ENCODE measurements around the gene TMEM234. TPM values are rescaled to one million over a fixed set of nuclear protein-coding genes. Genes with fewer than 3 reads are reported as not detected.

Gene TMEM234
- total RNA-seq, 4 donors from 2014 or later = 7.7 to 18.7 (median 12.6) TPM

DNA sequence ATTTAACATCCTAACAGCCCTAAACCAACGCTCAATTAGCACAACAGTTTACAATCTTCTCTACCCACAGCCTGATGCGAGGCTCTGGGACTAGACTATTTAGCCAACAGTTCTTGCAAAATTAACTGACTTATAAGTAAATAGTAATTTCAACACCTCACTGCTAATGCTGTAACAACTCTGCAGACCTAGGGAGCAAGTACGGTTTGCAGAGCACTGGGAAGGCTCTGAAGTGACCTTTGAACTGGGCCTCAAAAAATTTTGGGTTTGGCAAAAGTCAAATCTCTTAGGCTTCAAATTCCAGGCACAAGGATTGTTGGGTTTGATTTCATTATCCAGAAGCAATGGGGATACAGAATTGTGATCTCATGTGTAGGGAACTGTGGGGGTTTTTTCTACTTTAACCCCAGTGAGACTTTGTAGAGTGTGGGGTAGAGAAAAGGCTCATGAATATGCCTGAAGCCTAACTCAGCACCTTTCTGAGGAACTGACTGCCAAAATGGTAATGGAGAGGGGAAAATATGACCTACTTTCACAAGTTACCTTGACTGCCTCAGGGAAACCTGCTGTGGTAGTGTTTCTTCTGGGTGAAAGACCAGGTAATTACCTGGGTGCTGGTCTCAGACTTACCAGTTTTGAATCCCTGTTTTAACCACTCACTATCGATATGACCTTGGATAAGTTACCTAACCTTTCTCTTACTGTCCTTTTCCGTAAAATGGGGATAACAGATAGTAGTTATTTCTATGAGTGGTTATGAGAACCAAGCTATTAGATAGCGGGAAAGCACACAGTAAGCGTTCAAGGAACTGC lies 43.6 kb downstream of the TMEM234 start:
- peaks cover 41% of the 10 kb centered on the region for H3K4me1 ChIP-seq
- TF ChIP-seq, protein P1, sequence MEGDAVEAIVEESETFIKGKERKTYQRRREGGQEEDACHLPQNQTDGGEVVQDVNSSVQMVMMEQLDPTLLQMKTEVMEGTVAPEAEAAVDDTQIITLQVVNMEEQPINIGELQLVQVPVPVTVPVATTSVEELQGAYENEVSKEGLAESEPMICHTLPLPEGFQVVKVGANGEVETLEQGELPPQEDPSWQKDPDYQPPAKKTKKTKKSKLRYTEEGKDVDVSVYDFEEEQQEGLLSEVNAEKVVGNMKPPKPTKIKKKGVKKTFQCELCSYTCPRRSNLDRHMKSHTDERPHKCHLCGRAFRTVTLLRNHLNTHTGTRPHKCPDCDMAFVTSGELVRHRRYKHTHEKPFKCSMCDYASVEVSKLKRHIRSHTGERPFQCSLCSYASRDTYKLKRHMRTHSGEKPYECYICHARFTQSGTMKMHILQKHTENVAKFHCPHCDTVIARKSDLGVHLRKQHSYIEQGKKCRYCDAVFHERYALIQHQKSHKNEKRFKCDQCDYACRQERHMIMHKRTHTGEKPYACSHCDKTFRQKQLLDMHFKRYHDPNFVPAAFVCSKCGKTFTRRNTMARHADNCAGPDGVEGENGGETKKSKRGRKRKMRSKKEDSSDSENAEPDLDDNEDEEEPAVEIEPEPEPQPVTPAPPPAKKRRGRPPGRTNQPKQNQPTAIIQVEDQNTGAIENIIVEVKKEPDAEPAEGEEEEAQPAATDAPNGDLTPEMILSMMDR (IDR thresholded peaks at IDR 0.05) = no peak
- TF ChIP-seq POLR2A (IDR thresholded peaks at IDR 0.05) (no peak), EP300 (IDR thresholded peaks at IDR 0.05) (no peak), POLR2AphosphoS5 (IDR thresholded peaks at IDR 0.05) (no peak)
- WGBS = 79% methylated on average over 7 of the region's 7 CpGs
- H3K27me3 ChIP-seq = no peaks in the 10 kb centered on the region
- peak overlapping the region; percentile 77 for H3K4me3 ChIP-seq
- H3K36me3 ChIP-seq = peaks cover 7% of the 10 kb centered on the region
- H3K27ac ChIP-seq = peak overlapping the region; percentile 91
- no peak for DNase-seq (ENCODE audit: low spot score in 2 of 2)
- H3K9me3 ChIP-seq = no peaks in the 10 kb centered on the region

DNA sequence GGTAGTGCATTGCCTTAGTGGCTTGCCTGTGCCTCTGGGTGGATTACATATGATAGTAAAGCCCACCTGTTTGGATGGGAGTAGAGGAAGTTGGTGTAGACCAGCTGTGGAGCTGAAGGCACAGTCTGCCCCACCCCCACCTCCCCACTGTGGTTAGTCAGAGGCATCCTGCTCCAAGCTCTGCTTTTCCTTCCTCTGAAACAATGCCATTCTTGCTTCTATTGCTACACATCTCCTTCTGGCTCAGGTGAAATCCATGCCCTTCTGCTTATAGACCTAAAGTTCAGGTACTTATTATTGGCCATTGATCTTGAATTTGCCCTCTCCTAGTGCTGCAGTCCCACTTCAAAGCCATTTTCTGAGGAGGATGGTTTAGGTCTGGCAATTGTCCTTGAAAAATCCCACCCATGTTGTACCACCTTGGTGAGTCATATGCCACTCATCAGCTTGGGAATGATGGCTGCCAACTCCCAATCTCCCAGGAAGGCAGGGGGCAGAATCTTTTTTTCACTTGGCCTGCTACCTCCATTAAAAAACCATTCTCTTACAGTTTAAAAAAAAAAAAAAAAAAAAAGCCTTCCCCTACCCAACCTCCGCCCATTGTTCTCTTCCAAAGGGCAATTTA lies 49.4 kb downstream of the TMEM234 start:
- H3K4me1 ChIP-seq = no peaks in the 10 kb centered on the region
- DNase-seq (ENCODE audit: low spot score in 2 of 2) = no peak
- H3K27me3 ChIP-seq = no peaks in the 10 kb centered on the region
- H3K4me3 ChIP-seq = no peak overlapping the region
- no peak overlapping the region for H3K27ac ChIP-seq
- TF ChIP-seq EP300 (IDR thresholded peaks at IDR 0.05) (no peak), POLR2A (IDR thresholded peaks at IDR 0.05) (no peak), POLR2AphosphoS5 (IDR thresholded peaks at IDR 0.05) (no peak)
- TF ChIP-seq, protein P1 (IDR thresholded peaks at IDR 0.05) = no peak
- no peaks in the 10 kb centered on the region for H3K9me3 ChIP-seq
- H3K36me3 ChIP-seq = peaks cover 62% of the 10 kb centered on the region
- WGBS = 93% methylated on average over 1 of the region's 1 CpG

DNA sequence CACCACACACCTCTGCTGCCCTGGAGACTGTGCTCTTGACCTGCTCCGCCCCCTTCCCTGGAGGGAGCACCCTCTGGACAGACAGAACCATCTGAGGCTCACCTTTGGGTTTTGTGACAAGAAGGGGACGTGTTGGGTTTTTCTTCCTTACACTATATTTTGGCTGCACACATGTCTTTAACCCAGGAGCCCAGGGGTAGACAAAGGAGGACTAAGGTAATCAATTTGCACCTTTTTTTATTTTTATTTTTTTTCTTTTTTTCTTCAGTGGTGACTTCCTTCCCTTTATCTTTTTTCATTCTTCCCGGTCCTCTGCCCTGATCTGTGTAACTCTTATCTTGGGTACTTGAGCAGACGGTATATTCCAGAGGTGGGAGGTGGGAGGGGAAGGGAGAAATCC lies 51.2 kb downstream of the TMEM234 start:
- H3K9me3 ChIP-seq = no peaks in the 10 kb centered on the region
- TF ChIP-seq EP300 (IDR thresholded peaks at IDR 0.05) = no peak
- TF ChIP-seq, protein P1 (IDR thresholded peaks at IDR 0.05) = no peak
- TF ChIP-seq POLR2A (IDR thresholded peaks at IDR 0.05) = no peak
- TF ChIP-seq POLR2AphosphoS5 (IDR thresholded peaks at IDR 0.05) = no peak
- H3K4me1 ChIP-seq = no peaks in the 10 kb centered on the region
- no peak for DNase-seq (ENCODE audit: low spot score in 2 of 2)
- H3K27ac ChIP-seq = no peak overlapping the region
- peaks cover 77% of the 10 kb centered on the region for H3K36me3 ChIP-seq
- no peak overlapping the region for H3K4me3 ChIP-seq
- H3K27me3 ChIP-seq = no peaks in the 10 kb centered on the region
- WGBS = 91% methylated on average over 4 of the region's 4 CpGs

Other genes with a start within 250 kb of the TMEM234 start
- gene KHDRBS1, start 208.5 kb downstream of the TMEM234 start, total RNA-seq = 10 to 100 TPM; 57.2 to 85.2 (median 64.3) TPM
- 1 to 10 TPM; 6.0 to 7.9 (median 6.9) TPM for gene TMEM39B, start 149.4 kb downstream of the TMEM234 start, total RNA-seq
- 10 to 100 TPM; 42.4 to 52.3 (median 46.5) TPM for gene KPNA6, start 114.3 kb downstream of the TMEM234 start, total RNA-seq
- 10 to 100 TPM; 50.0 to 72.0 (median 56.3) TPM for gene TXLNA, start 42.7 kb downstream of the TMEM234 start, total RNA-seq
- 1 to 10 TPM in 3 of 4 donors, under 1 TPM in 1; 0.72 to 3.5 (median 2.0) TPM for gene CCDC28B, start 21.8 kb downstream of the TMEM234 start, total RNA-seq
- 1 to 10 TPM; 1.7 to 4.4 (median 3.7) TPM for gene IQCC, start 16.7 kb downstream of the TMEM234 start, total RNA-seq
- gene DCDC2B, start 13.3 kb downstream of the TMEM234 start, total RNA-seq = not detected
- 100 to 1,000 TPM in 3 of 4 donors, 10 to 100 TPM in 1; 98.8 to 211 (median 178) TPM for gene EIF3I, start 54 bp upstream of the TMEM234 start, total RNA-seq
- 1 to 10 TPM in 2 of 4 donors, not detected in 2; 1.5 TPM for gene FAM167B, start 24.9 kb upstream of the TMEM234 start, total RNA-seq
- gene LCK, start 28.9 kb upstream of the TMEM234 start, total RNA-seq = 1 to 10 TPM in 2 of 4 donors, under 1 TPM in 2; 0.26 to 3.9 (median 1.4) TPM
- 10 to 100 TPM; 34.4 to 52.9 (median 40.2) TPM for gene HDAC1, start 69.7 kb upstream of the TMEM234 start, total RNA-seq
- 10 to 100 TPM; 12.8 to 25.1 (median 19.3) TPM for gene MARCKSL1, start 113.9 kb upstream of the TMEM234 start, total RNA-seq
- 10 to 100 TPM in 3 of 4 donors, 1 to 10 TPM in 1; 4.4 to 41.8 (median 16.3) TPM for gene FAM229A, start 140.1 kb upstream of the TMEM234 start, total RNA-seq
- gene TSSK3, start 140.2 kb upstream of the TMEM234 start, total RNA-seq = 1 to 10 TPM in 2 of 4 donors, under 1 TPM in 1, not detected in 1; 0.86 to 2.7 (median 1.3) TPM
- gene BSDC1, start 172.1 kb upstream of the TMEM234 start, total RNA-seq = 100 to 1,000 TPM in 3 of 4 donors, 10 to 100 TPM in 1; 96.0 to 140 (median 120) TPM
- gene ZBTB8B, start 242.7 kb upstream of the TMEM234 start, total RNA-seq = under 1 TPM in 1 of 4 donors, not detected in 3; 0.08 TPM

All from suprapubic skin (tissue), 4 donors.